DMS153 treated with DMSO at 0.1 percent for 48 hours (cell line): ENCODE results near the gene DMKN.

Experiments used
- DNase-seq: peaks from one replicate; lab custom pipeline; 2025; ENCODE audit not compliant: unreplicated experiment; lab: John Stamatoyannopoulos, UW

DMKN gene

GRCh38 chr19:35549879-35550523 is 36.6 kb upstream of the DMKN start:
- DNase-seq, result no peak

- peak; percentile 55 for DNase-seq
Observed at GRCh38 chr19:35549174-35549788, 35.8 kb upstream of the DMKN start.

- DNase-seq, result no peak
Observed at GRCh38 chr19:35546532-35546931, 33.1 kb upstream of the DMKN start.

GRCh38 chr19:35545855-35546381 is 32.5 kb upstream of the DMKN start:
- no peak for DNase-seq

- DNase-seq, result peak; percentile 84
Observed at GRCh38 chr19:35545001-35545854, 31.8 kb upstream of the DMKN start, which contains the start of gene TMEM147. Gene TMEM147 (plus strand): TSS chr19:35545626. CDS start chr19:35545740, 114 bp downstream.

GRCh38 chr19:35544110-35544802 is 30.8 kb upstream of the DMKN start:
- DNase-seq, result no peak

GRCh38 chr19:35543280-35544109 is 30.0 kb upstream of the DMKN start:
- no peak for DNase-seq

GRCh38 chr19:35542209-35542608 is 28.8 kb upstream of the DMKN start:
- DNase-seq, result no peak

- no peak for DNase-seq
Observed at GRCh38 chr19:35540356-35540927, 27.0 kb upstream of the DMKN start.

GRCh38 chr19:35539850-35540249 is 26.4 kb upstream of the DMKN start:
- DNase-seq, result no peak

- DNase-seq, result no peak
Observed at GRCh38 chr19:35539314-35539713, 25.9 kb upstream of the DMKN start.

GRCh38 chr19:35534803-35535480 is 21.5 kb upstream of the DMKN start:
- DNase-seq, result no peak

GRCh38 chr19:35533822-35534392 is 20.5 kb upstream of the DMKN start:
- no peak for DNase-seq

- DNase-seq, result no peak
Observed at GRCh38 chr19:35533201-35533821, 19.9 kb upstream of the DMKN start, which contains the start of gene GAPDHS. Gene GAPDHS (plus strand): TSS chr19:35533456. CDS start chr19:35533528, 72 bp downstream.

GRCh38 chr19:35531291-35531690 is 17.8 kb upstream of the DMKN start:
- DNase-seq, result no peak

- no peak for DNase-seq
Observed at GRCh38 chr19:35529241-35530218, 16.1 kb upstream of the DMKN start.
